HepG2 (cell line): Measurements from ENCODE around the gene URGCP. TPM values are rescaled to one million over a fixed set of nuclear protein-coding genes. Genes with fewer than 3 reads are reported as not detected.

Experiments used
- FOXO1 ChIP-seq: sonication (generic); formaldehyde crosslinking; IDR thresholded peaks from 2 replicates; pipeline ENCODE4 v1.4.0; 2020; ENCODE audit warnings: missing genetic modification reagents
- HDAC2 ChIP-seq: sonication (generic); formaldehyde crosslinking; IDR thresholded peaks from 2 replicates; pipeline ENCODE4 v1.4.0; 2020; ENCODE audit warnings: missing genetic modification reagents
- LCORL ChIP-seq, 2 experiments: fragments of 450-650 bp in 1 of 2; sonication (generic) in 1 of 2; formaldehyde crosslinking in 1 of 2; IDR thresholded peaks; 2 replicates each; pipeline versions ENCODE4 v1.5.0 to v1.6.1; 2017 to 2020; ENCODE audit warnings: antibody characterized with exemption in 1 of 2, missing genetic modification reagents in 1 of 2
- MXD4 ChIP-seq: IDR thresholded peaks from 2 replicates; pipeline ENCODE4 v1.6.1; 2016; ENCODE audit warnings: mild to moderate bottlenecking, missing biosample characterization, missing genetic modification reagents
- THAP9 ChIP-seq: sonication (generic); formaldehyde crosslinking; IDR thresholded peaks from 2 replicates; pipeline ENCODE4; 2020; ENCODE audit warnings: missing genetic modification reagents, mild to moderate bottlenecking, borderline replicate concordance
- ZFP90 ChIP-seq: sonication (generic); formaldehyde crosslinking; IDR thresholded peaks from 2 replicates; pipeline ENCODE4 v1.8.0; 2022; ENCODE audit warnings: missing genetic modification reagents, mild to moderate bottlenecking, inconsistent platforms, borderline replicate concordance
- ZNF703 ChIP-seq: sonication (generic); formaldehyde crosslinking; IDR thresholded peaks from 2 replicates; pipeline ENCODE4 v1.5.1; 2020; ENCODE audit warnings: missing genetic modification reagents, mild to moderate bottlenecking, moderate library complexity, borderline replicate concordance
- polyA plus RNA-seq, 8 experiments: library from polyadenylated mRNA; depleted of rRNA in 3 of 8; stranded (reverse) in 7 of 8; unstranded in 1 of 8; fragments of >200 nt; fragmentation: Illumina TruSeq in 4 of 8; extraction: Trizol in 4 of 8; gene quantifications; 2 replicates each; pipeline versions ENCODE4 v1.2.1 to v1.2.3, GENCODE V29; 2011 to 2016; ENCODE audit warnings: low read depth in 4 of 8, missing spikeins in 1 of 8, mixed read lengths in 1 of 8; ENCODE audit not compliant: insufficient read depth in 1 of 8
- total RNA-seq, 5 experiments: library from RNA; depleted of rRNA; stranded (reverse); fragments of >200 nt; fragmentation: Illumina TruSeq; extraction: Trizol; gene quantifications; 2 replicates each; pipeline ENCODE4 v1.2.3, GENCODE V29; 2016; ENCODE audit warnings: low read depth in 1 of 5
- TF ChIP-seq, protein P1 (sequence below): sonication (generic); formaldehyde crosslinking; IDR thresholded peaks from 2 replicates; pipeline ENCODE4 v1.5.0; 2020; ENCODE audit warnings: mild to moderate bottlenecking, missing genetic modification reagents, borderline replicate concordance

Gene URGCP
- total and polyA plus RNA-seq, 2 of the 13 experiments (the other 11 are each of a cell fraction or from before 2014, with no cell fraction given), result 22.3 to 25.8 TPM

DNA sequence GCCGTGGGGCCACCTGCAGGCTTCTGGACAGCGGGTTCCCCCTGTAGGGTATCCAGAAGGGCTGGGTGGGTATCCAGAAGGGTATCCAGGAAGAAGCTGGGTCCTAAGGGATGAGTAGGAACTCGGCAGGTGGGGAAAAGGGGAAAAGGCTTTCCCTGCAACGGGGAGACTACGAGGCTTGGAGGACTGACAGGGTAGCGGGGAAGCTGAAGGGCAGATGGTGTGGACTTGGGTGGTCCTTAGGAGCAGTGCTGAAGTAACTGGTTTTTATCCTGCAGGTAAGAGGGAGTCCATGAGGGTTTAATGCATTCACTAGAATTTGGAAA is 20.4 kb upstream of the URGCP start (continued):
- TF ChIP-seq, protein P1, sequence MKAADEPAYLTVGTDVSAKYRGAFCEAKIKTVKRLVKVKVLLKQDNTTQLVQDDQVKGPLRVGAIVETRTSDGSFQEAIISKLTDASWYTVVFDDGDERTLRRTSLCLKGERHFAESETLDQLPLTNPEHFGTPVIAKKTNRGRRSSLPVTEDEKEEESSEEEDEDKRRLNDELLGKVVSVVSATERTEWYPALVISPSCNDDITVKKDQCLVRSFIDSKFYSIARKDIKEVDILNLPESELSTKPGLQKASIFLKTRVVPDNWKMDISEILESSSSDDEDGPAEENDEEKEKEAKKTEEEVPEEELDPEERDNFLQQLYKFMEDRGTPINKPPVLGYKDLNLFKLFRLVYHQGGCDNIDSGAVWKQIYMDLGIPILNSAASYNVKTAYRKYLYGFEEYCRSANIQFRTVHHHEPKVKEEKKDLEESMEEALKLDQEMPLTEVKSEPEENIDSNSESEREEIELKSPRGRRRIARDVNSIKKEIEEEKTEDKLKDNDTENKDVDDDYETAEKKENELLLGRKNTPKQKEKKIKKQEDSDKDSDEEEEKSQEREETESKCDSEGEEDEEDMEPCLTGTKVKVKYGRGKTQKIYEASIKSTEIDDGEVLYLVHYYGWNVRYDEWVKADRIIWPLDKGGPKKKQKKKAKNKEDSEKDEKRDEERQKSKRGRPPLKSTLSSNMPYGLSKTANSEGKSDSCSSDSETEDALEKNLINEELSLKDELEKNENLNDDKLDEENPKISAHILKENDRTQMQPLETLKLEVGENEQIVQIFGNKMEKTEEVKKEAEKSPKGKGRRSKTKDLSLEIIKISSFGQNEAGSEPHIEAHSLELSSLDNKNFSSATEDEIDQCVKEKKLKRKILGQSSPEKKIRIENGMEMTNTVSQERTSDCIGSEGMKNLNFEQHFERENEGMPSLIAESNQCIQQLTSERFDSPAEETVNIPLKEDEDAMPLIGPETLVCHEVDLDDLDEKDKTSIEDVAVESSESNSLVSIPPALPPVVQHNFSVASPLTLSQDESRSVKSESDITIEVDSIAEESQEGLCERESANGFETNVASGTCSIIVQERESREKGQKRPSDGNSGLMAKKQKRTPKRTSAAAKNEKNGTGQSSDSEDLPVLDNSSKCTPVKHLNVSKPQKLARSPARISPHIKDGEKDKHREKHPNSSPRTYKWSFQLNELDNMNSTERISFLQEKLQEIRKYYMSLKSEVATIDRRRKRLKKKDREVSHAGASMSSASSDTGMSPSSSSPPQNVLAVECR (CRISPR knock-in tag), result no peak
- TF ChIP-seq MXD4 (CRISPR knock-in tag) (no peak), HDAC2 (no peak), FOXO1 (no peak; the same call in 1 of the 2 replicates), LCORL (IDR thresholded peaks at IDR 0.05) (no peak), LCORL (CRISPR knock-in tag; IDR thresholded peaks at IDR 0.05) (0 out of 2 replicates have a peak, but pooled peaks have one; percentile 4), THAP9 (CRISPR knock-in tag) (no peak), ZFP90 (0 out of 2 replicates have a peak, but pooled peaks have one; percentile 4), ZNF703 (CRISPR knock-in tag) (0 out of 2 replicates have a peak, but pooled peaks have one; percentile 2)
